ENCODE measurements around the gene TCF7.

Gene TCF7

DNA sequence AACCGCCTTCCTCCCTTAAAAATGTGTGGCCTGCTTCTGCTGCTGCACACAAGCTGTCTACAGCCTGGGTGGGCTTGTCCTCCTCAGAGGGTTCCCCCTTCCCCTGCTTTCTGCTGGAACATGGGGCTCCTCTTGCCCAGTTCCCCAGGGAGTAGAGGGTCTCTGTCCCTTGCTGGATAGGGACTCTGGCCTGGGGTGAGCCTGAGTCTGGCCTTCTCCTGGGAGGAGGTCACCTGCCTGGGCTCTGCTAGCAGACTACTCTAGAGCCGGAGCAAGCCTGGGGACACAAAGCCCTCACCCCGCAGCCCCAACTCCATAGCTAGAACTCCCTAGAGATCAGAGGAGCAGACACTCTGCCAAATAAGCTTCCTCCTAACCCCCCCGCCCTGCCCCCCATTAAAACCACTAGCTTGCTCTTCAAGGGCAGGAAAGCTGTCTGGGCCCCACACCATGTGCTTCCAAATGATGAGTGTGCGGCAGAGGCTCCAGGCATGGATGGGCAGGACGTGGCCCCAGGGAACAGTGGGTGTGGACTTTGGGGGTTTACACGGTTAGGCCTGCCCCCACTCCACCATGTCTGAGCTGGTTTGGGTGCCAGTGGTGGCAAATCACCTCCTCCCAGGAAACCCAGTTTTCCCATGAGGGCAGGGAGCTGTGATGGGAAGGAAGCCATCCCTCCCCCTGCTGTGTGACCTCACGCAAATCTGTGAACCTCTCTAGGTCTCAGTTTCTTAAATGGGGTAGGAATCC, 10.0 kb downstream of the TCF7 start:
- in situ Hi-C loops (cut with HindIII; ENCODE audit: low pct_ligation_motif_present, low pct_unique_long_range_greater_than_20kb, low sequenced_read_pairs): no loop called here
- peak; percentile 73 for DNase-seq

DNA sequence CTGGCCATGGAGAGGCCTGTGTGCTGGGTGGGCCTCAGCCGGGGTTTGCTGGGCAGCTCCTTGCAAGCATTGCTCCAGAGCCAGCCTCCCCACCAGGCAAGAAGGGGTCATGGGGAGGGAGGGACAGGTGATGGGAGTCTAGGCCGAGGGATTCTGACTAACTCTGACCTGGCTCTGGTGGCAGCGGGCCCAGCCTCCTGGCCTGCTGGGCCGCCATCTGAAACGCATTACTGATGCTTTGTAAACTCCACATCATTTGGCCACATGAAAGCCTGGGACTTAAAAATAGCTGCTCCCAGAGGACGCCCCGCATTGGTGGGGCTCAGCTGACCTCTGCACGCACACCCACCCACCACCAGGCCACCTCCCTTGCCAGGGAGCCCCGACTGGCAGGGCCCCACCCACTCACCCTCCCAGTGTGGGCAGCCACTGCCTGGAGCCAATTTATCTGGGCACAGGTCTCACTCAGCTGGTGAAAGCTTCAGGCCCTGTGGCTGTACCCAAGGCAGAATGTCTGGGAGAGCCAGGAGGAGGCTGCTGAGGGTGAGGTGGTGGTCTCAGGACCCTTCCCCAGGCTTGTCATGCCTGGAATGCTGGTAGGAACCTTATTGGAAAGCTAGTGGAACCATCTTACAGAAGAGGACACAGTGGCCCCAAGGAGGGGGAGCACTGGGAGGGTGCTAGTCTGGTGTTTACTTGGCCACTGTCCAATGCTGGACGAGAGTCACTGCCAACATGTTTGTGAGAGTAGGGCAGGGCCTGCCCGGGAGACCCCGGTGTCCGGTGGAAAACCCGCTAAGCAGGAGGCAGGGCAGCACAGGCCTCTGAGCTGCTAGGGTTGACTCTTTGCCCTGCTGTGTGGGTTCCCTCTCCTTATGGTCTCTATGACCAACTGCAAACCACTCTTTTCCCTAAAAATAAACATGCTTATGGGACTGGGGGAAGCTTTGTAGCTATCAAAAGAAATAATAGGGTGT, 10.8 kb downstream of the TCF7 start:
- DNase-seq: peak; percentile 89
- in situ Hi-C loops (cut with HindIII; ENCODE audit: low pct_ligation_motif_present, low pct_unique_long_range_greater_than_20kb, low sequenced_read_pairs): no loop called here

DNA sequence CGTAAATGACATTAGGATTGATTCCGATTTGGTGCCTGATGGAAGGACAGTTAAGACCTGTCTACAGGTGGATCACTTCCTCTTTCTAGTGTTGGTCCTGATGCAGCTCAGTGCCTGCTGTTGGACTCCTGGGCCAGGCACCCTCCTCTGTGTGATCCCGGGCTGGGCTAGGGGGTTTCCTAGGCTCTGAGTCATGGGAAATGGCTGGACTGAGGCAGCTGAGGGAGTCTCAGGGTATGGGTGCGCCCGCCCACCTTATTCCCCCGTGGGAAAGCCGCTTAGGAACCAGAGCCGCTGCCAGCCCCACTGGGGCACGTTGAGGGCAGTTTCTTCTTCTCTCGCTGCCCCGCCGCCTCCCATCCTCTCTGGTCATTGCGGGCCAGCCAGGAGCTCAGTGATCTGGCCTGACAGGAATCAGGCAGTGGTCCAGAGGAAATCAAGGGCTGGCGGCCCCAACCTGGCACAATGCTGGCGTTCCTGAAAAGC, 12.9 kb downstream of the TCF7 start:
- in situ Hi-C loops (cut with HindIII; ENCODE audit: low pct_ligation_motif_present, low pct_unique_long_range_greater_than_20kb, low sequenced_read_pairs): no loop called here
- DNase-seq: no peak

DNA sequence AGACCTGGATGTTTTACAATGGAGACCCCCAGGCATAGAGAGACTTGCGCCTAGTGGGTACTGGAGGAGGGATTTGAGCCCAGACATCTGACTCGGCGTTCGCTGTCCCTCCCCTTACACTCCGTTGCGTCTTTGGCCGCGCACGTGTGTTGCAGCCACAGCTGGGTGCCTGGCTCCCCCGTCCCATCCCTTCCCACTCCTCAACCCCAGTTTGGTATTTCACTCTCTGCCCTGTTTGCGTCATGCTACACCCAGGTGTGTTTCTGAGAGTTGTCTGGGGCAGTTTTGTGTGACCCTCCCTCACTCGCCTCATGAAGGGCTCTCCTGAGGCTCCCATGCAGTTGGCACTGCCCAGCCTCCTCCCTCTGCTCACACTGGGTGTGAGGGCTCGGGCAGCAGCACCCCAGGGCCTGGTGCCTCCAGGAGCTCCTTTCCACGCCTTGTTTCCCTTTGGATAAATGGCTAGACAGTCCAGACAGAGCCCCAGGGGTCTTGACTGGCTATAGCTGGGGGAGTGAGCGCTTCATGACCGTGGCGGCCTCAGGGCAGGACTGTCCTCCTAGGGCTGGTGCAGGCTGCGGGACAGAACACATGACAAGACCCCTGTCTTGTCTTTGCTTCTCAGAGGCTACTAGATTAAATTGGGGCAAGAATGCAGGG, 13.6 kb downstream of the TCF7 start:
- no peak for DNase-seq
- in situ Hi-C loops (cut with HindIII; ENCODE audit: low pct_ligation_motif_present, low pct_unique_long_range_greater_than_20kb, low sequenced_read_pairs): no loop called here

DNA sequence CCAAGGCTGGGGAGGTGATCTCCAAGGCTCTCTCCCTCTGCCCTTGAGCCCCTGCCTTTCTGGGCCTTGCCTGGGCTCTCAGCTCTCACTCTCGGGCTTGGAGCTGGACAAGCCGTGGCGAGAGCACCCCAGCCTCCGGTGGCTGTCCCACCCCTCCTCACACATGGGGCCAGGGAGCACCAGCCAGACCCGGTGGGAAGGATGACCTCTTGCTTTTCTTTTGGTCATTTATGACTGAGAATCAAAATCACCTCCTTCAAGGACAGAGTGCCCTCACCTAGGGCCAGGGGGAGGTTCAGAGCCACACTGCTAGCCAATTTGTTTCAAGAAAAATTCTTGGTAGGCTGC, 14.1 kb downstream of the TCF7 start:
- in situ Hi-C loops (cut with HindIII; ENCODE audit: low pct_ligation_motif_present, low pct_unique_long_range_greater_than_20kb, low sequenced_read_pairs): no loop called here
- DNase-seq: no peak

DNA sequence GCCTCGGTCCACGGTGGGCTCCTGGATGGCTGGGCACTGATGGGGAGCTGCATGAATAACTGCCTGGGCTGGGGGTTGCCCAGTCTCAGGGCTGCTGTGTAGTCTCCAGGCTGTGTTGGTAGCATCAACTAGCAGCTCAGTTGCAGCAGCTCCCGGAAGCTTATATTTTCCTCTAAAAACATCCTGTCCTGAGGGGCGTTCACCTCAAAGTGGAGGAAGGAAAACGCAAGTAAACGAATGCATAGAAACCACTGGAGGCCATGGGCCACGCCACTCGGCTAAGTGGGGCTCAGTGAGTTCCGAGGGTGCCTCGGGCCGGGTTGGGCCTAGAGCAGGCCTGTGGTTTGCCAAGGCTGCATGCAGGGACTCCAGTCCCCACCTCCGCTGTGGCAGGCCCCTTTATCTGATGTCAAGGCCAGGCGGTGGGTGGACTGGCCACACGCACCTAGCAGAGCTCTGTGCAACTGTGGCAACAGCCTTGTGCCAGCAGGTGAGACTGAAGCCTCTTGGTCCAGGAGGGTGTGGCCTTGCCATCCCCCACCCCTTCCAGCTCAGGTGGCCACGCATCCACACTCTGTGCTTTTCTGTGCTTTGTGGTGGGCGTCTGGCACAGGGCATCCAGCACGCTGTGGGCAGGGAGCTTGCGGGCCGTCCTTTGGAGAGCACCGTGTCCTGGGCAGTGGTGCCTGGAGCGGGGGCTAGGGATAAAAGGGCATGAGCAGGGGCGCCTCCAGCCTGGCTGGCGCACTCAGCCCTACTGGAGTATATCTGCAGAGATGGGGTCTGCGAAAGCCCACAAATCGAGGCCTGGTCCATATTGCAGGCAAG, 15.1 kb downstream of the TCF7 start:
- in situ Hi-C loops (cut with HindIII; ENCODE audit: low pct_ligation_motif_present, low pct_unique_long_range_greater_than_20kb, low sequenced_read_pairs): no loop called here
- DNase-seq: no peak

DNA sequence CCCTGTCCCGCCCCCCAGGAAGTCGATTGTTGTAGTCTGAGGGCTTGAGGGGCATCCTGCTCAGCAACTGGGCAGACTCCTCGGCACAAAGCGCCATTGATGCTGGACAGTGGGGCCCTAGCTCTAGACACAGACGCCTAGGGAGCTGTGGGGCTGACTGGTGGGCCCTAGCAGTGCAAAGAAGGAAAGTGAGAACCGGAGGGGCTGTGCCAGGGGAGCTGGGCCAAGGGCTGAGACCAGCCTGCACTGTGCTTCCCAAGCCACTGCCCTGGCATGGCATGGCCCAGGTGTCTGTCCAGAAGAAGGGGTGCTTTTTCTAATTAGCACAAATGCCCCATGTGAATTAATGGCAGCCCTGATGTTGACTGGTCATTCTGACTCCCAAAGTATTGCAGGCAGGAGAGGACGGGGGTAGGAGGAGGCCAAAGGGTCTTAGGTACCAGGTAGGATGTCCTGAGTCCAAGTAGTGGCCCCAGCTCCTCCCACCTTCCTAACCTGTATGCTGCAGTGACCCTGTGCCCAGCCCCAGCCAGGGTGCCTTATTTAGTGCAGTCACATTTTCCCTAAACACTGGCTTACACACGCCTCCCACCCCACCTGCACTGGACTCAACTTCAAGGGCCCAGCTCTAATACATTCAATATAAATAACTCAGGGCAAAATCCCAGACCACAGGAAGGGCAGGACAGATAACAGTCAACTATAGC, 15.9 kb downstream of the TCF7 start:
- no peak for DNase-seq
- in situ Hi-C loops (cut with HindIII; ENCODE audit: low pct_ligation_motif_present, low pct_unique_long_range_greater_than_20kb, low sequenced_read_pairs): no loop called here

DNA sequence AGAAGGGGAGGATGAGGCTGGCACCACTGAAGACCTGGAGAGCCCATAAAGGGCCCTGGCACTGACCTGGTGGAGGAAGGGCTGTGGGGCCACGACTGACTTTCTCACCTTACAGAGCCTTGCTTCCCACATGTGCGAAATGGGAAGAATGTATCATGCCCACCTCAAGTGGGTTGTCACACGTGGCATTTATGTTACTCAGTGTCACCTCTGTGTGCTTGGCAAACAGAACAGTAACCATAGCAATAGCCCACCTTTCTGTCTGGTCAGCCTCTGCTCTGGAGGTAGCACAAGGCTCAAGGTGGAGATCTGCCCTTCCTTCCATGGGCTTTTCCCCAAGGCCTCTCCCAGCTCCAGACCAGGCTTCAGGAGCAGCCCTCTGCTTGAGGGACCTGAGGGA, 16.7 kb downstream of the TCF7 start:
- no peak for DNase-seq
- in situ Hi-C loops (cut with HindIII; ENCODE audit: low pct_ligation_motif_present, low pct_unique_long_range_greater_than_20kb, low sequenced_read_pairs): no loop called here

DNA sequence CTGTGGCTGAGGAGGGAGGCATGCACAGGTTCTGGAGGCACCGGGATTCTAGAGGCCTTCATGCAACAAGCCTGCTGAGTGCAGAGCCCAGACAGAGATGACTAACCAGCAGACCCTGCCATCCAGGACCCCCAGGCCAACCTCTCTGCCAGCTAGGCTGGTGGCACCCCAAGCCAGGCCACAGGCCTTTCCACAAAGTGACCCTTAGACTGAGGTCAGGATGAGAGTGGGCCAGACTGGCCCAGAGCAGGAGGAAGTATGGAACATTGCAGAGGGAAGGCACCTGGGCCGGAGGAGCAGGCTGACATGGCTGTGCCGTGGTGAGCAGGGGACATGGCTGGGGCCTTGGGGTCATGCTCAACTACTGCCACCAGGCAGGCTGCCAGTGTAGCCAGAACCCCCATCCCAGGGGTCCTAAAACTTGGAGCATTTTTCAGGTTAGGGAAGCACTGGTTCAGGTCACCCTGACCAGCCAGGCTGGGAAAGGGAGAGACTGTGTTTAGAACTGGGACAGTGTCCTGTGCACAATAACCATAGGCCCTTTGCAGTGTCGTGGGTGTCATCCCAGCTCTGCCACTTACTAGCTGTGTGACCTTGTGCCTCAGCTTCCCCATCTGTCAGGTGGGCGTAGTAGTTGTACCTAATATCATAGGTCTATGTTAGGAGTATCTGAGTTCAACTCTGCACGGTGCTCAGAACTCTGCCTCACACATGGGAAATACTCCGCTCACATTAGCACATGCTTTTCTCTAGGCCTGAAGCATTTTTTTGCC, 17.3 kb downstream of the TCF7 start:
- in situ Hi-C loops (cut with HindIII; ENCODE audit: low pct_ligation_motif_present, low pct_unique_long_range_greater_than_20kb, low sequenced_read_pairs): no loop called here
- DNase-seq: no peak

DNA sequence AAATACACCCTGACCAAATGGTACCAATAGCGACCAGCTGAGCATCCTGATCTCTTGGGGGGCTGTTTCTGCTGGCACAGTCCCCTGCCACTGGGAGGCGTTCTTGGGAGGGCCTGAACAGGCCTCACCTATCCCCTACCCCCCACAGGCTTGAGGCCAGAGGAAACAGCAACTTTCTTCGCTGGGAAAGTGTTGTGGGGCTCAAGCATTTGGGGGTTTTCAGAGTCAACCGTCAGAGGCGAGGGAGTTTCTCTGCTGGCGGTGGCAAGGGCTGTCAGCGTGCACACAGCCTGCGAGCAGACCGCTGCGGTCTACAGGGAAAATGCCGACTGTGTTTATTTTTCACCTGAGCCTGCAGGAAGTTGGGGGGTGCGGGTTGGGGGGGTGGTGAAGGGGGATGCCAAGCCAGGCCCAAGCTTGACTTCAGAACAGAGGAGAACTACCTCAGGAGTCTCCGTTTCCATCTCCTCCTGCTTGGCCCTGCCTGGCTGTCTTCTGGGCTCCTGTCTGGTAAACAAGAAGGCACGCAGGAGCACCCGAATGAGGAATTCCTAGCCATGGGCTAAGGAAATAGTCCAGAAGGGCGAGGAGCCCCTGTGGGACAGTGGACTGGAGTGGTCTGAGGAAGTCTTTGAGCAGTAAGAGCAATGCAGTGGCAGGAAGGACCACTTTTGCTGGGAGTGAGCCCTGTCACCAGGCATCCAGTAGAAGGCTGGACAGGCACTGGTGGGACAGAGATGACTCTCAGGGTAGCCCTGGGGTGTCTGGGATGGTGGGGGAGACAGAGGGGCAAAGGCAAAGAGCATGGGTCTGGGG, 18.1 kb downstream of the TCF7 start:
- in situ Hi-C loops (cut with HindIII; ENCODE audit: low pct_ligation_motif_present, low pct_unique_long_range_greater_than_20kb, low sequenced_read_pairs): no loop called here

DNA sequence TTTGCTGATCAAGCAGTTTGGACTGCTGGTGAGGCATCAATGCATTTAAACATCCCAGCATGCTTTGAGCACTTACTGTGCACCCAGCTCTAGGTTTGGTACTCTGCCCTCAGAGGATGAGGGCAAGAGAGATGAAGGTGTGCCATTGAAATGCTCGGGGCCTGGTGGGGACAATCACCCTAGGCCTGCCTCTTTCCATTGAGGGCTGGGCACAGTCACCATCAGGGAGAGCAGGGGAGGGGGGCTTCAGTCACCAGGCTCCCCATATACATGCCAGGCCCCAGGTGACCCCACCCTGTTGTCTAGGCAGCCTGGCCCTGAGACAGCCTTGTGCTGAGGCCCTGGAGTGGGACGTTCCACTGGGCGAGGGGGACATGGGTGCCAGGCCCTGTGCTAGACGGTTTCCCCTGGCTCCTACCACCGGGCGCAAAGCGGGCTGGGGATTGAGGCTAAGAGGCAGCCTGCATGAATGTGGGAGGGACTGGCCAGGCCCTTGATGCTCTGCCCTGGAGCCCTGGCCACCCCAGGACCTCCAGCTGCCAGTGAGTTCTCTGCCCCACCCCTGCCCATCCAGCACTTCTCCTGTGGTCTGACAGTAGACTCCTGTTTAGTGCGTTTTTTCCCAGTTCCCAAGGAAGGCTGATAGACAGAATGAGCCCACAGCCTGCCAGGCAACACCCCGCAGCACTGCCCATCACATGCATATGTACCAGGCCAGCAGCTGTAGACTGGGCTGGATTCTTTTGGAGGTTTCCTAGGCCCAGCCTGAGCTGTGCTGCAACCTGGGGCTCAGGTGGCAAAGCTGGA, 18.9 kb downstream of the TCF7 start:
- in situ Hi-C loops (cut with HindIII; ENCODE audit: low pct_ligation_motif_present, low pct_unique_long_range_greater_than_20kb, low sequenced_read_pairs): no loop called here
- no peak for DNase-seq

More for the DNA sequence above, 18.1 kb downstream of the TCF7 start:
- no peak for DNase-seq

DNA sequence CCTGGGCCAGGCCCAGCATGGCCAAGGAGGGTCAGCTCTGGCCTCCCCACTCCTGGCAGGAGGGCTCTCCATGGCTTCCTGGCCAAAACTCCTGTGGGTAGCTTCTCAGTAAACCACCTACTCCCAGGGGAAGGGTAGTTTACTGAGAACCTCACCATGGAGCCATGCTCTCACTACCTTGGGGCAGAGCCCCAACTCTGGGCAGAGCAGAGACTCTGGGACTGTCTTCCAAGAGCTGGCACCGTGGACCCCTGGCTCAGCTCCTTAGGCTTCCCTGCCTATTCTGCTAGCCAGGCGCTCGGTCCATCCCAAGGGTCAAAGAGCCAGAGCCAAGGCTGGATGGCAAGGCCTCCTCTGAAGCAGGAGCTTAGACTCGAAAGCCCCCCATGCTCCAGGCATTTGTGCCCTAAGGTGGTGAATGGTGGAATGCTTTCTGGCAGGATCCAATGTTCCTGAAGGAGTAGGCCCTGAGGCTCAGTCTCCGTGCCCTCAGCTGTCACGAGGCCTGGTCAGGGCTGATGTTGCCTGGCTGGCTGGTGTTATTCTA, 19.6 kb downstream of the TCF7 start:
- DNase-seq: no peak
- in situ Hi-C loops (cut with HindIII; ENCODE audit: low pct_ligation_motif_present, low pct_unique_long_range_greater_than_20kb, low sequenced_read_pairs): no loop called here

DNA sequence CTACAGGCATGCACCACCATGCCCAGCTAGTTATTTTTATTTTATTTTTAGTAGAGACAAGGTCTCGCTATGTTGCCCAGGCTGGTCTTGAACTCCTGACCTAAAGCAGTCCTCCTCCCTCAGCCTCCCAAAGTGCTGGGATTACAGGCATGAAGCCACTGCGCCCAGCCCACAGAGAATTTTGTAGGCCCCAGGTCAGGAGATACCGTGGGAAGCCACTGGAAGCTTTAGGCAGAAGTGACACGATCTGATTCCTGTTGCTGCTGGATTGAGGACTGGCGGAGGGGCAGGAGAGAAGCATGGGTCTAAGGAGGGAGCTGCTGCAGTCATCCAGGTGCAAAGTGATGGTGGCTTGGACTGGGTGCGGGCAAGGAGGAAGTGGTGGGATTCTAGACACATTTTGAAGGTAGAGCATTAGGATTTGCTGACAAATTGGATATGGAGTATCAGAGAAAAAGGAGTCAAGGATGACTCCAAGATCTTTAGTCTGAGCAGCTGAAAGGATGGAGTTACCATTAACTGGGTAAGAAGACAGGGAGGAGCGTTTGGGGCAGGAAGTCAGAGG, 20.7 kb downstream of the TCF7 start:
- DNase-seq: no peak
- in situ Hi-C loops (cut with HindIII; ENCODE audit: low pct_ligation_motif_present, low pct_unique_long_range_greater_than_20kb, low sequenced_read_pairs): no loop called here

DNA sequence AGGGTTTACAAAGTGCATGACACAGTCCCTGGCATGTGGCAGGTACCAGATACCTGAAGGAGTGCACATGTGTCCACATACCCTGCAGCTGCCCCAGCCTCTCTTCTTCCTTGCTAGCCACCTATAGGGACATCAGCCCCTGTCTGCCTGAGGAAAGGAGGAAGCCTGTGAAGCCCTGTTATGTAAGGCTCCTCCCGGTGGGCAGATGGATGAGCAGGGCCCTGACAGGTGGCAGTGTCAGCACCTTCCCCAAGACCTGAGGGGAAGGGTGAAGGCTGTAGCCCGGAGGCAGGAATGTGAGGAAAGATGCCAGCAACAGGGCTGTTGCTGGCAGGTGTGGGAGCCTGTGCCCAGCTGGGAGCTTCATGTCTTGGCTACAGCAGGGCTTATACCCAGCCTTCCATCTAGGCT, 21.7 kb downstream of the TCF7 start:
- in situ Hi-C loops (cut with HindIII; ENCODE audit: low pct_ligation_motif_present, low pct_unique_long_range_greater_than_20kb, low sequenced_read_pairs): no loop called here
- no peak for DNase-seq

DNA sequence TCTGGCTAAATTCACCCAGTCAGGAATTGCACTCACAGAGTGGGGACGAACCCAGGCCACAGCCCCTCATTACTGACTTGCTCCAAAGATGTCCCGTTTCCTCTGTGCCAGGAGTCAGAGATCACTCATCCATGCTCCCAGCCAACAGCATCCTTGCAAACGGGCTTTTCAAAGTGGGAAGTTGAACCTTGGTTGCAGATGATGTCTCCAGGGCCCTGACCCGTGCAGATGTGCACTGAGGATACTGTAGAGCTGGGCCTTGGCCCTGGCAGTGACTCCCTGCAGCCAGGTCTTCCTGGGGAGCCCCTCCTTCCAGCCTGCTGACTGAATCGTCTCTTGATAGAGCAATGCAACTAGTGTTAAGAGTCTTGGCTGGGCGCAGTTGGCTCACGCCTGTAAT, 22.3 kb downstream of the TCF7 start:
- in situ Hi-C loops (cut with HindIII; ENCODE audit: low pct_ligation_motif_present, low pct_unique_long_range_greater_than_20kb, low sequenced_read_pairs): no loop called here
- no peak for DNase-seq
